GM23248 (cell line): ENCODE measurements around the gene LAMA3.
"Not testable (repeated sequence)": the region's sequence is repeated elsewhere in the genome, so short reads cannot be mapped to it uniquely, and the experiment has no call there.

Experiments used
- EZH2 ChIP-seq: fragments of 200-600 bp; sonication (generic); IDR thresholded peaks from 2 replicates; pipeline ENCODE4 v1.6.1; 2018; ENCODE audit warnings: antibody characterized with exemption, mild to moderate bottlenecking; ENCODE audit not compliant: insufficient read depth, poor library complexity, severe bottlenecking
- EZH2phosphoT487 ChIP-seq: fragments of 200-600 bp; sonication (generic); IDR thresholded peaks from 2 replicates; pipeline ENCODE4 v1.6.1; 2018; ENCODE audit warnings: antibody characterized with exemption, moderate library complexity, mild to moderate bottlenecking, low read depth; ENCODE audit not compliant: insufficient read depth

GRCh38 chr18:23741967-23742366 lies 52.7 kb downstream of the LAMA3 start:
- not testable (repeated sequence) for TF ChIP-seq EZH2, EZH2phosphoT487
